NCI-H1694 (cell line): Measurements from ENCODE around the gene SHROOM1.
"Not testable (repeated sequence)": the region's sequence is repeated elsewhere in the genome, so short reads cannot be mapped to it uniquely, and the experiment has no call there.

ENCODE experiments used
- DNase-seq: peaks from one replicate; lab custom pipeline; 2025; lab: John Stamatoyannopoulos, UW

The SHROOM1 gene

DNA sequence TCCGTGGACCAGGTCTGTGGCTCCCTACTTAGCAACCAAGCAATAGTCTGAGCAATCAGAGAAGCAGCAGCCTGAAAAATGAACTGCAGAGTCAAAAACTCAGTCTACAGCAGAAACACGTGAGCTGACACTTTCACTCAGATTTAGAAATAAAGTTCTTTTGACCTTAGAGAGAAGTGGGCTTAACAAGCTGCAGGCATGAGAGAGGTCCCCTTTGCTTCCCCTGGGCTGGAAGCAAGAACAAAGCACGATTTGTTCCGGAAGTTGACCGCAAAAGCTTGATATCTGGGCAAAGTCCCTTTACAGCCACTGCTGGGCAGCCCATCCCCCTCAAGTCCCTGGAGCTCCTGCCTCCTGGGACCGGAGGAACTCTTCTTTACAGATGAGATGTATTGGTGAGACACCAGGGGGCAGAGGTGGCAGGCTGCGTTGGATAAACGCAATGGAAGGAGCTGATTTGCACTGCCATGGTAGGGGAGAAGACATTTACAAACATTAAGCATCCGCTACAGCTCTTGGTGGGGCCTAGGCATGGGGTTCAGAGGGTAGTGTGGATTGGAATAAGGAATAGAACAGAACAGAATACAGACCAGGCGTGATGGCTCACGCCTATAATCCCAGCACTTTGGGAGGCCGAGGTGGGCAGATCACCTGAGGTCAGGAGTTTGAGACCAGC, 23.1 kb downstream of the SHROOM1 start:
- no peak for DNase-seq

- DNase-seq: not testable (repeated sequence)
Observed at GRCh38 chr5:132806804-132807162, 23.7 kb downstream of the SHROOM1 start.

DNA sequence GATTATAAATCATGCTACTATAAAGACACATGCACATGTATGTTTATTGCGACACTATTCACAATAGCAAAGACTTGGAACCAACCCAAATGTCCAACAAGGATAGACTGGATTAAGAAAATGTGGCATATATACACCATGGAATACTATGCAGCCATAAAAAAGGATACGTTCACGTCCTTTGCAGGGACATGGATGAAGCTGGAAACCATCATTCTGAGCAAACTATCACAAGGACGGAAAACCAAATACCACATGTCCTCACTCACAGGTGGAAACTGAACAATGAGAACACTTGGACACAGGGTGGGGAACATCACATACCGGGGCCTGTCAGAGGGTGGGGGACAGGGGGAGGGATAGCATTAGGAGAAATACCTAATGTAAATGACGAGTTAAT, 24.6 kb downstream of the SHROOM1 start:
- not testable (repeated sequence) for DNase-seq

- not testable (repeated sequence) for DNase-seq
Observed at GRCh38 chr5:132804219-132804618, 26.2 kb downstream of the SHROOM1 start.

DNA sequence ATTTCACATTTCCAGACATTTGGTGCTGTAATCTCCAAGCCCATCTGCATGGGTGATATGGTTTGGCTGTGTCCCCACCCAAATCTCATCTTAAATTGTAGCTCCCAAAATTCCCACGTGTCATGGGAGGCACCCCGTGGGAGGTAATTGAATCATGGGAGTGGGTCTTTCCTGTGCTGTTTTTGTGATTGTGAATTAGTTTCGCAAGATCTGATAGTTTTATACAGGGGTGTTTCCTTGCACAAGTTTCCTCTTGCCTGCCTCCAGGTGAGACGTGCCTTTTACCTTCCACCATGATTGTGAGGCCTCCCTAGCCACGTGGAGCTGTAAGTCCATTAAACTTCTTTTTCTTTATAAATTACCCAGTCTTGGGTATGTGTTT, 27.8 kb downstream of the SHROOM1 start:
- DNase-seq: not testable (repeated sequence)

- no peak for DNase-seq
Observed at GRCh38 chr5:132802044-132802684, 28.3 kb downstream of the SHROOM1 start.

GRCh38 chr5:132800545-132800944, 29.9 kb downstream of the SHROOM1 start:
- no peak for DNase-seq

- no peak for DNase-seq
Observed at GRCh38 chr5:132799392-132799791, 31.1 kb downstream of the SHROOM1 start.

DNA sequence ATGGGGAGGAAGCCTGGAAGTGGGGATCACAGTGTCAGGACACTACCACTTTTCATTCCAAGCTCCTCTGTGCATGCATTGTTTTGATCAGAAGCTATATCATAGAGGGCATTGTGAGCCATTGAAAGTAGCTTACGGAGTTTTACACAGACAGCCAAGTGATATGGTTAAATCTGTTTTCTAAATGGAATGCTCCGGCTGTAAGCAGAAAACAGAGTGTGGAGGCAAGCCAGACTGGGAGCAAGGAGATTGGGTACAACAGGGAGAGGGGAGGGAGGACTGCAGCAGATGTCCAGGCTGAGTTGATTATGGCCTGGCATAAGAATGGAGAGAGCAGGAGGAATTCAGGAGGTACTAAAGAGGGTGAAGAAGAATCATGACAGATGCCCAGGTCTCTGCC, 32.8 kb downstream of the SHROOM1 start:
- DNase-seq: no peak

DNA sequence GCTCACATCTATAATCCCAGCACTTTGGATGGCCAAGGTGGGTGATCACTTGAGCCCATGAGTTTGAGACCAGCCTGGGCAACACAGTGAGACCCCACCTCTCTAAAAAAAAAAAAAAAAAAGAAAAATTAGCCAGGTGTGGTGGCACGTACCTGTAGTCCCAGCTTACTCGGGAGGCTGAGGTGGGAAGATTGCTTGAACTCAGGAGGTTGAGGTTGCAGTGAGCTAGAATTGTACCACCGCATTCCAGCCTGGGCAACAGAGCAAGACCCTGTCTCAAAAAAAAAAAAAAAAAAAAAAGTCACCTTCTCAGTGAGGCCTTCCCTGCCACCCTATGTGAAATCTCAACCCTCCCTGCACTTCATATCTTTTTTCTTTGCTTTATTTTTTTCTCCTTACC, 39.4 kb downstream of the SHROOM1 start:
- no peak for DNase-seq

- DNase-seq: no peak
Observed at GRCh38 chr5:132790201-132790865, 40.1 kb downstream of the SHROOM1 start.

DNA sequence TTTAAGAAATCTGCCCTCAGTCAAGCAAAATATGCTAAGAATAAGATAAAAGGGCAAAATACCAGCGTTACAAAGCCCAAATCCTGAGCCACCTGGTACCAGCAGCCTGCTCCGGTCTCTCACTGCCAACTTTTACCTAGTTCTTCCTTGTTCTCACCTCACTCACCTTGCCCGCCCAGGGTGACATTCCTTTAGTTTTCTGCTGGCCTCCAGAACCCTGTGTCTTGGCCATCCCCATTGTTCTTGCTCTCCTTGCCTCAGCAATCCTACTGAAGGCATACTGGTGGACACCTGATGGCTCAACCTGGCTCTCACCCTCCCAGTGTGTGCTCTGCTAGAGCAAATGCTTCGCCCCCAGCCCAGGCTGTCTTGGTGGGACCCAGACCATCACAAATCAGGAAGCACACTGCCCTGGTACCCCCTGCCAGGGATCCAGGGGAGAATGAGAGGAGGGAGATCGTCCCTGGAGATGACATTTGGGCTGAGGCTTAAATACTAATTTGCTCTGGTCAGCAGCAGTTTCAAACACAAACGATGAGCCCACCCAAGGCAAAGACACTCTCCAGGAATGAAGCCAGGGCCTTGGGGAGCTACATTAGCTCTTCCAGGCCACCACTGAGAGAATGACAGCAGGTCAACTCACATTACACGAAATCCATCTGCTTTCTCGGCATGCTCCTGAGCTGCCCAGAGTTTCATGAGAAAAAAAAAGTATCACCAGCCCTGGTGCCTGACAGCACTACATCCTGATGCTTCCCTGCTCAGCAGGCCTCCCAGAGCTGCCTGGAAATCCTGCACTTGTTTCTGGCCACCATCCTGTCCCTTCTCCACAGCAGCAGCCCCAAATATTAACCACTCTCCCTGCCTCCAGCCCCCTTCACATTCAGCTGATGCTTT, 41.2 kb downstream of the SHROOM1 start:
- no peak for DNase-seq

DNA sequence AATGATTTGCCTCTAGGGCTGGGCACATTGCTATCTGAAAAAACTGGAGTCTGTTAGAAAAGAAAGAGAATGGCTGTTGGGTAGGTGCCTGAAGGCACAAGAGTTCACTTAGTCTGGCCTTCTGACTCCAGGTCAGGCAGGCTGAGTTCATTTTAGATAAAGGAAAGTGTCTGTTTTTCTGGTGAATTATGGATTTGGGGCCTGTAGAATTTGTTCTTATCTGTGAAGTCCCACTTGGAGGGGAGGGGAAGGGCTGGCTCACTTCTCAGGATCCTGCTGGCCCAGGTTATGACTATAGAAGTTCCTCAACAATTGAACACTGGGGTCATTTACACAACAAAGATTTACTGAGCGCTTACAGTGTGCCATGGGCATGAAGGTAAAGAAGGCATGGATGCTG, 41.9 kb downstream of the SHROOM1 start:
- no peak for DNase-seq

GRCh38 chr5:132787076-132787475, 43.4 kb downstream of the SHROOM1 start:
- no peak for DNase-seq

- DNase-seq: no peak
Observed at GRCh38 chr5:132785864-132786263, 44.6 kb downstream of the SHROOM1 start.

DNA sequence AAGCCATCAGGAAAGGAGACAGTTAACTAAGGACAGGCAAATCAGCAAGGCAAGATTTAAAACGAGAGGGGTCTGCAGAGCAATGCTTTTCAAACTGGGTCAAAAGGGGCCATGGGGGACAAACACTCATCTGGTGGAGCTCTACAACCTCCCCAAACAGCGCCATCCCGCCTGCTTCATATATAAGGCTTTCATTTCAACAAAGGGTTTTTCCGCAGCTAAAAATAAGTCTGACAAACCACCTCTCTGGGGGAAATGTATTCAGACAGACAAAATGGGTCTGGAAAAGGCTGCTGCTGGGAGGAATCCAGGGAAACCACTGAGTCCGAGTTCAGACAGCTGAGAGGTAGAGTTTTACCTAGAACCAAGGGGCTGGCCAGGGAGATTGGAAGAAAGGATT, 45.1 kb downstream of the SHROOM1 start:
- DNase-seq: no peak

GRCh38 chr5:132782101-132782500, 48.3 kb downstream of the SHROOM1 start:
- no peak for DNase-seq

GRCh38 chr5:132781029-132781428, 49.4 kb downstream of the SHROOM1 start:
- no peak for DNase-seq

DNA sequence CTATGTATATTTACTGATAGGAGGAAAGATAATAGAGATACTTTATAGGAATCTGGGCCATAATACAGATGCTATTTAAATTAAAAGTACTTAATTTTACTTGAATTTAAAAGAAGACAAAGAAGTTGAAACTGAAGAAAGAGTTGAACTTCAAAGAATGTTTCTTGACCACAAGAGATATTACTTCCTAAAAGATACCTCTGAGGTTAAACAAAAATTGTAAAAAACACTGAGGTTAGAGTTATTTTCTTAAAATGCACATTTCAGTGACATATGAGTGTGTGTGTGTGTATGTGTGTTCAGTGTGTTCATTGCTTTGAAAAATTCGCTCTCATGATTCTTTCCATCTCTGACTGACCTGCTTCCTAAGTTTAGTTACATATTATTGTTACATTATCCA, 49.9 kb downstream of the SHROOM1 start:
- DNase-seq: no peak

DNA sequence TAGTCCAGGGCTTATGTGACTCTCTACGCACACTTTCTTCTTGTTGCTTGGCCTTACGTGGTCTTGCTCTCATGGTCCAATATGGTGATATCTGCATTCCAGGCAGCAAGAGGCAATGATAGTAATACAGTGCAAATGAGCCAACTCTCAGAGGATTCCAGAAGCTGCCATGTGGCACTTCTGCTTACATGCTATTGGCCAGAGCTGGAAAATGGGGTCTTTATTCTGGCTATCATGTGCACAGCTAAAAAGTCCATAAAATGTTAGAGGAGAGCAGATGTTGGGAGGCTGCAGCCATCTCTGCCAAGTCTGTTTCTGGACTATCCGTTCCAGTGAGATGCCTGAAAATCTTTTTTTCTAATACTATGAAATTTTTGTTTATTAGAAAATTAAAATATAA, 50.5 kb downstream of the SHROOM1 start:
- DNase-seq: no peak

GRCh38 chr5:132778856-132779255, 51.6 kb downstream of the SHROOM1 start:
- DNase-seq: no peak

- DNase-seq: no peak
Observed at GRCh38 chr5:132778129-132778528, 52.3 kb downstream of the SHROOM1 start.
